SU-DHL-6 (cell line): ENCODE measurements around the gene RPTOR.

Experiments
- CTCF ChIP-seq: fragments of 200-600 bp; sonication (generic); IDR thresholded peaks from one replicate; pipeline ENCODE4 v1.5.1; 2017; ENCODE audit warnings: antibody characterized with exemption, mild to moderate bottlenecking, low read length, moderate library complexity; ENCODE audit not compliant: insufficient read depth, poor library complexity, severe bottlenecking
- EZH2phosphoT487 ChIP-seq: fragments of 200-600 bp; sonication (generic), shearing (Covaris generic); conservative IDR thresholded peaks from 2 replicates; pipeline ENCODE4 v1.6.1; 2018; ENCODE audit warnings: mild to moderate bottlenecking, antibody characterized with exemption, low read length, moderate library complexity, mixed read lengths

GRCh38 chr17:80851277-80851925, 306.8 kb downstream of the RPTOR start:
- no peak for TF ChIP-seq CTCF
- TF ChIP-seq EZH2phosphoT487: no peak
